Thymus (tissue), 11 donors: ENCODE measurements around the gene SLC22A12. TPM values are rescaled to one million over a fixed set of nuclear protein-coding genes. Genes with fewer than 3 reads are reported as not detected.
"Not testable (repeated sequence)": the region's sequence is repeated elsewhere in the genome, so short reads cannot be mapped to it uniquely, and the experiment has no call there.

ENCODE experiments used
- DNase-seq, 9 donors: peaks; one replicate each; pipeline ENCODE4 v3.0.0-alpha.2; 2013; ENCODE audit warnings: low spot score in 9 of 9, low read depth in 6 of 9, missing footprints in 1 of 9
- H3K27ac ChIP-seq, 2 donors: one replicate each; pipeline ENCODE4 v1.5.1; 2013; ENCODE audit warnings: control low read depth in 1 of 2, low read depth in 1 of 2, low read length in 1 of 2, mild to moderate bottlenecking in 1 of 2, moderate library complexity in 1 of 2
- H3K27me3 ChIP-seq, 2 donors: one replicate each; pipeline ENCODE4 v1.5.1; 2013; ENCODE audit warnings: low read length in 1 of 2; ENCODE audit not compliant: control insufficient read depth in 2 of 2, insufficient read depth in 1 of 2
- H3K36me3 ChIP-seq, 2 donors: one replicate each; pipeline ENCODE4 v1.5.1; 2013; ENCODE audit warnings: low read length in 1 of 2, mild to moderate bottlenecking in 1 of 2, moderate library complexity in 1 of 2; ENCODE audit not compliant: control insufficient read depth in 2 of 2, insufficient read depth in 2 of 2
- H3K4me1 ChIP-seq, 2 donors: one replicate each; pipeline ENCODE4 v1.5.1; 2013; ENCODE audit warnings: low read length in 2 of 2; ENCODE audit not compliant: control insufficient read depth in 2 of 2, insufficient read depth in 2 of 2
- H3K4me3 ChIP-seq, 2 donors: one replicate each; pipeline ENCODE4 v1.5.1; 2013; ENCODE audit warnings: low read length in 2 of 2, control low read depth in 1 of 2, mild to moderate bottlenecking in 1 of 2
- H3K9me3 ChIP-seq, 2 donors: one replicate each; pipeline ENCODE4 v1.5.1; 2013; ENCODE audit warnings: low read length in 1 of 2, mild to moderate bottlenecking in 1 of 2; ENCODE audit not compliant: control insufficient read depth in 2 of 2, insufficient read depth in 1 of 2
- WGBS: extraction: QIAGEN DNeasy Blood & Tissue Kit; methylation state at CpG from one replicate; pipeline ENCODE4 v1.1.7; 2013; 5-methylcytosine and 5-hydroxymethylcytosine counted together
- polyA plus RNA-seq: library from polyadenylated mRNA; stranded (reverse); fragments of 200-250 nt; gene quantifications from one replicate; pipeline ENCODE4 v1.2.3, GENCODE V29; 2013
- total RNA-seq: library from RNA; stranded (reverse); fragments of 120-200 nt; gene quantifications from one replicate; pipeline ENCODE4 v1.2.4, GENCODE V29; 2013
- donor health status: healthy.

SLC22A12 gene
- total and polyA plus RNA-seq, 2 donors: not detected

DNA sequence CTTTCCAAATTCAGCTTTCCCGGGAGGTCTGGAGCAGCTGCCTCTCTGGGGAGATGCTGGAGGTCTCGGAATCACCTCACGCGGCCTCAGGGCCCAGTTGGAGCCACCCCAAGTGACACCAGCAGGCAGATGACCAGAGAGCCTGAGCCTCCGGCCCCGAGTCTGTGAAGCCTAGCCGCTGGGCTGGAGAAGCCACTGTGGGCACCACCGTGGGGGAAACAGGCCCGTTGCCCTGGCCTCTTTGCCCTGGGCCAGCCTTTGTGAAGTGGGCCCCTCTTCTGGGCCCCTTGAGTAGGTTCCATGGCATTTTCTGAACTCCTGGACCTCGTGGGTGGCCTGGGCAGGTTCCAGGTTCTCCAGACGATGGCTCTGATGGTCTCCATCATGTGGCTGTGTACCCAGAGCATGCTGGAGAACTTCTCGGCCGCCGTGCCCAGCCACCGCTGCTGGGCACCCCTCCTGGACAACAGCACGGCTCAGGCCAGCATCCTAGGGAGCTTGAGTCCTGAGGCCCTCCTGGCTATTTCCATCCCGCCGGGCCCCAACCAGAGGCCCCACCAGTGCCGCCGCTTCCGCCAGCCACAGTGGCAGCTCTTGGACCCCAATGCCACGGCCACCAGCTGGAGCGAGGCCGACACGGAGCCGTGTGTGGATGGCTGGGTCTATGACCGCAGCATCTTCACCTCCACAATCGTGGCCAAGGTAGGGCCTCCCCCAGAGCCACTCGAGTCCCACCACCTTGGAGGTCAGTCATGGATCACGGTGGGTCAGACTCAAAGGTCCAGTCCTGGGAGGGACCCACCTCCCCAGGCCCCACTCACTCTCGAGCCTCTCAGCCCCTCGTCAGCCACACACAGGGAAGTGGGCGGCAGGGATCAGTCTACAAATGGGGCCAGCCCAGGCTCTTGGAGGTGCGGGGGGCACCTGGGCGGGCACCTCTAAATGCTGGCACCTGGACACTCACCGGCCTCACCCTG lies 525 bp downstream of the SLC22A12 start:
- Histone ChIP-seq H3K4me1 (no peaks in the 10 kb centered on the region), H3K36me3 (no peaks in the 10 kb centered on the region), H3K27ac (no peak overlapping the region), H3K9me3 (peaks cover 0 to 14% of the 10 kb centered on the region in 2 donors), H3K27me3 (no peaks in the 10 kb centered on the region), H3K4me3 (no peak overlapping the region)
- WGBS: 94% methylated on average over 36 of the region's 36 CpGs
- no peak for DNase-seq

DNA sequence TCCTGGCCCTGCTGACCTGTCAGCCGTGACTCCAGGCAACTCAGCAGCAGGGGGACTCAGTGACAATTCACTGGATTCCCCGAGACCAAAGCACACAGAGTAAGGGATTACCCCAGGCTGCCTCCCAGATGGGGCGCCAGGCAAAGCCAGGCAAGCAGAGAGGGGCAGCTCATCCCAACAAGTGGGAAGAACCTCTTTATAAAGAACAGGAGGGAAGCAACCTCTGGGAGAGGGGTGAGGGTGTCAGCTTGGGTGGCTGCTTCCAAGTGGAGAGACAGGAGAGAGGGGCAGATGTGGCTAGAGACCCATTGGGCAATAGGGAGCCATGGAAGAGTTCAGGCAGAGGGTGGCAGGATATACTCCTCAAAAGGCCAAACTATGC lies 1.2 kb downstream of the SLC22A12 start:
- H3K27ac ChIP-seq: no peak overlapping the region
- peaks cover 0 to 12% of the 10 kb centered on the region in 2 donors for H3K9me3 ChIP-seq
- no peaks in the 10 kb centered on the region for H3K4me1 ChIP-seq
- no peak for DNase-seq
- H3K27me3 ChIP-seq: no peaks in the 10 kb centered on the region
- H3K36me3 ChIP-seq: no peaks in the 10 kb centered on the region
- WGBS: 95% methylated on average over 3 of the region's 3 CpGs
- no peak overlapping the region for H3K4me3 ChIP-seq

DNA sequence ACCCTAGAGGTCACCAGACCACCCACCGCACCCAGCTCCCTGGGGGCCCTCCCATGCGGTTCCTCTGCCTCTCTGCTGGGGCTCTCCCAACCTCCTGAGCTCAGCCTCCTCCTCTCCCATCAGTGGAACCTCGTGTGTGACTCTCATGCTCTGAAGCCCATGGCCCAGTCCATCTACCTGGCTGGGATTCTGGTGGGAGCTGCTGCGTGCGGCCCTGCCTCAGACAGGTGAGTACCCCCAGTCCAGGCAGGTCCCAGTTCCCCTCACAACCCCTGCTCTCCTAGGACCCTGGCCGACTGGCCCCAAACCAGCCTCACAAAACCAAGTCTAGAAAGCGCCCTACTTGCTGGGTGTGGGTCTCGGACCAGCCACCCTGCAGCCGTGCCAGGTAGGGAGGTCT lies 1.6 kb downstream of the SLC22A12 start:
- H3K27ac ChIP-seq: no peak overlapping the region
- H3K9me3 ChIP-seq: peaks cover under 1 to 11% of the 10 kb centered on the region in 2 donors
- WGBS: 95% methylated on average over 9 of the region's 9 CpGs
- DNase-seq: no peak
- no peaks in the 10 kb centered on the region for H3K4me1 ChIP-seq
- H3K36me3 ChIP-seq: no peaks in the 10 kb centered on the region
- no peaks in the 10 kb centered on the region for H3K27me3 ChIP-seq
- no peak overlapping the region for H3K4me3 ChIP-seq

- H3K4me1 ChIP-seq: no peaks in the 10 kb centered on the region
- no peak for DNase-seq
- WGBS: 89% methylated on average over 32 of the region's 32 CpGs
- H3K27ac ChIP-seq: no peak overlapping the region
- H3K9me3 ChIP-seq: peaks cover 1 to 11% of the 10 kb centered on the region in 2 donors
- H3K27me3 ChIP-seq: no peaks in the 10 kb centered on the region
- no peaks in the 10 kb centered on the region for H3K36me3 ChIP-seq
- H3K4me3 ChIP-seq: no peak overlapping the region
Measured at GRCh38 chr11:64593156-64594105, 2.4 kb downstream of the SLC22A12 start.

DNA sequence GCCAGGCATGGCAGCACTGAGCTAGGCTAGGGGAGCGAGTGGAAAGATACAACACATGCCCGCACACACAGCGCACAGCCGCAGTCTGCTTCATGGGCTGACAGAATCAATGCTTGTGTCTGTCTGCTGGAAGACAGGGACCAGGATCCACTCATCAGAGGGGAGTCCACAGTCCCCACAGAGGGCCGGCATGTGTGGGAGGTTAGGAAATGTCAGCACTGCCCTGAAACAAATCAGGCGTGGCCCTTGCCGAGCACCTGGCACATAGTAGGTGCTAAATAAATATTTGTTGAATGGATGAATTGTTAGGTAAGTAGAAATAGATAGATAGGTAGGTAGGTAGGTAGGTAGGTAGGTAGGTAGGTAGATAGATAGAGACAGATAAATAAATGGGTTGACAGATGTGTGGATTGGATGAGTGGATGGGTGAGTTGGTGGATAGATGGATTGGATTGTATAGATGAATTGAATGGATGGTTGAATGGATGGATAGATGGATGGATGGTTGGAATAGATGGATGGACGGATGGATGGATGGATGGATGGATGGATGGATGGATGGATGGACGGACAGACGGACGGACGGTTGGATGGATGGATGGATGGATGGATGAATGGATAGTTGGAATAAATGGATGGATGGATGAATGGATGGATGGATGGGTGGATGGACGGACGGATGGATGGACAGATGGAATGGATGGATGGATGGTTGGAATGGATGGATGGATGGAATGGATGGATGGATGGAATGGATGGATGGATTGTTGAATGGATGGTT lies 3.3 kb downstream of the SLC22A12 start:
- H3K4me1 ChIP-seq: no peaks in the 10 kb centered on the region
- no peaks in the 10 kb centered on the region for H3K36me3 ChIP-seq
- DNase-seq: no peak
- H3K27me3 ChIP-seq: no peaks in the 10 kb centered on the region
- peaks cover 1 to 8% of the 10 kb centered on the region in 2 donors for H3K9me3 ChIP-seq
- WGBS: 95% methylated on average over 14 of the region's 14 CpGs
- no peak overlapping the region for H3K4me3 ChIP-seq
- no peak overlapping the region for H3K27ac ChIP-seq

GRCh38 chr11:64595922-64596321 lies 4.9 kb downstream of the SLC22A12 start:
- not testable (repeated sequence) for H3K27me3 ChIP-seq, DNase-seq, H3K4me3 ChIP-seq, H3K4me1 ChIP-seq, H3K9me3 ChIP-seq, H3K27ac ChIP-seq, H3K36me3 ChIP-seq
- 88% methylated on average over 1 of the region's 1 CpG for WGBS

DNA sequence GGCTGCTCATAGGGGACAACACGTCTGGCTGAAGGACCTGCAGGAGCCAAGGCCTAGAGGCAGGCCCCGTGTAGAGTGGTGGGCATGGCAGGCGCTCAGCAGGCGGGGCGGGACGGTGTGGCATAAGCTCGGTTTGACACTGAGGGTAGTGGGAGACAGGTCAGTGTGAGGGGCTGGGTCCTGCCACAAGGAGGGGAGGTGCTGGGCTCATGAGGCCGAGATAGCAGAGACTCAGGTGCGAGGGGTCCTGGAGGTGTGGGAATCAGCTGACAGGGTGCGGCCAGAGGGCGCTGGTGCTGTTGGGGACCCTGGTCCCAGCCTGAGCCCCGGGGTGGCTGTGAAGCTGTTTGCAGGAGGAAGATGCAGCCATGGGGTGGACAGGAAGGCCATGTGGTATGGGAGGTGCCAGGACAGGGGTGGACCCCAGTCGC lies 6.7 kb downstream of the SLC22A12 start:
- H3K4me1 ChIP-seq: no peaks in the 10 kb centered on the region
- H3K27ac ChIP-seq: no peak overlapping the region
- H3K27me3 ChIP-seq: no peaks in the 10 kb centered on the region
- no peak overlapping the region for H3K4me3 ChIP-seq
- no peaks in the 10 kb centered on the region for H3K36me3 ChIP-seq
- no peak for DNase-seq
- H3K9me3 ChIP-seq: peaks cover 1 to 6% of the 10 kb centered on the region in 2 donors
- WGBS: 98% methylated on average over 13 of the region's 13 CpGs

DNA sequence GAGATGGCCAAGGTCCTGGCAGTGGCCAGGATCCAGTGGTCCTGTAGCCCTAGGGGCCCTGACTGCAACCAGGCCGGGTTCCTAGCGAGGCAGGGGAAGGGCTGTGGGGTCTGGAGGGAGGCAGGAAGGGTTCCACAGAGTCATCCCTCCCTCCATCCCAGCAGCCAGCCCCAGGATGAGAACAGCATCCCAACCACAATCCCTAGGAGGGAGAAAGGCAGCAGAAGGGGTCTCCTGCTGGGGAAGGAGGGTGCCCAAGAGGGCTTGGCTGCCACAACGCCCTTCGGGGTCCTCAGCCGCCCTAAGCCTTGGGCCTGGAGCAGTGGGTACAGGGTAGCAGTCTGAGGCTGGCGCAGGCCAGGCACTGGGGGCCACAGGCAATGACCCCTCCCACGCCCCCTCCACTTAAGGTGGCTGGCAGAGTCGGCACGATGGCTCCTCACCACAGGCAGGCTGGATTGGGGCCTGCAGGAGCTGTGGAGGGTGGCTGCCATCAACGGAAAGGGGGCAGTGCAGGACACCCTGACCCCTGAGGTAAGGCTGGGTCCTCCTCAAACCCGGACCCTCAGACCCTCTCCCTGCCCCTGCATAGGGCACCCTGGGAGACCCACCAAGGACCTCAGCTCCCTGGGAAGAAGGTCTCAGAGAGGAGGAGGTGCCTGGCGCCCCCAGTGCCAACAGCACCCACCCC lies 7.2 kb downstream of the SLC22A12 start:
- H3K4me3 ChIP-seq: no peak overlapping the region
- H3K36me3 ChIP-seq: no peaks in the 10 kb centered on the region
- H3K4me1 ChIP-seq: no peaks in the 10 kb centered on the region
- 96% methylated on average over 12 of the region's 12 CpGs for WGBS
- H3K27ac ChIP-seq: no peak overlapping the region
- no peaks in the 10 kb centered on the region for H3K27me3 ChIP-seq
- H3K9me3 ChIP-seq: peaks cover 1 to 6% of the 10 kb centered on the region in 2 donors
- no peak for DNase-seq
